Lower lobe of right lung (tissue), 2 donors: ENCODE data around the gene LRFN3. TPM values are rescaled to one million over a fixed set of nuclear protein-coding genes. Genes with fewer than 3 reads are reported as not detected.

Experiments used
- ATAC-seq, 2 donors: fragments of 200-7000 bp; cut with Tn5 transposase; one replicate each; pipeline ENCODE4 v1.9.1; 2020 to 2022; ENCODE audit warnings: mild to moderate bottlenecking in 2 of 2, moderate library complexity in 2 of 2
- DNase-seq: peaks from one replicate; pipeline ENCODE4 v3.0.0-alpha.2; 2020
- H3K27ac ChIP-seq: fragments of 200-600 bp; one replicate; pipeline ENCODE4 v1.8.0; 2022
- H3K27me3 ChIP-seq: fragments of 200-600 bp; one replicate; pipeline ENCODE4 v1.8.0; 2022; ENCODE audit warnings: low read depth
- H3K36me3 ChIP-seq: fragments of 200-600 bp; one replicate; pipeline ENCODE4 v1.8.0; 2022; ENCODE audit warnings: mild to moderate bottlenecking
- H3K4me1 ChIP-seq: fragments of 200-600 bp; one replicate; pipeline ENCODE4 v1.8.0; 2022
- H3K4me3 ChIP-seq: fragments of 200-600 bp; one replicate; pipeline ENCODE4 v1.8.0; 2022; ENCODE audit warnings: mild to moderate bottlenecking
- H3K9me3 ChIP-seq: fragments of 200-600 bp; one replicate; pipeline ENCODE4 v1.8.0; 2022
- intact Hi-C: fragments of 100-400 bp; cut with DNase I; formaldehyde crosslinking; loops from one replicate; pipeline ENCODE4 v1.11.0; 2022
- total RNA-seq: library from RNA; stranded (reverse); fragmentation: NEBNext Ultra II Directional; extraction: Animal tissue kit (Norgen Biotek cat#: 25700); gene quantifications from one replicate; pipeline ENCODE4 v1.2.1, GENCODE V29; 2021
- TF ChIP-seq, protein P1 (sequence below): fragments of 200-600 bp; IDR thresholded peaks from one replicate; pipeline ENCODE4 v1.8.0; 2022; ENCODE audit warnings: antibody characterized with exemption, mild to moderate bottlenecking
- donor health status: DM: no; HTN: yes; CAD: no; lungs with severe emphysema.

The LRFN3 gene
- total RNA-seq, 1 donor from 2014 or later = 14.6 TPM

DNA sequence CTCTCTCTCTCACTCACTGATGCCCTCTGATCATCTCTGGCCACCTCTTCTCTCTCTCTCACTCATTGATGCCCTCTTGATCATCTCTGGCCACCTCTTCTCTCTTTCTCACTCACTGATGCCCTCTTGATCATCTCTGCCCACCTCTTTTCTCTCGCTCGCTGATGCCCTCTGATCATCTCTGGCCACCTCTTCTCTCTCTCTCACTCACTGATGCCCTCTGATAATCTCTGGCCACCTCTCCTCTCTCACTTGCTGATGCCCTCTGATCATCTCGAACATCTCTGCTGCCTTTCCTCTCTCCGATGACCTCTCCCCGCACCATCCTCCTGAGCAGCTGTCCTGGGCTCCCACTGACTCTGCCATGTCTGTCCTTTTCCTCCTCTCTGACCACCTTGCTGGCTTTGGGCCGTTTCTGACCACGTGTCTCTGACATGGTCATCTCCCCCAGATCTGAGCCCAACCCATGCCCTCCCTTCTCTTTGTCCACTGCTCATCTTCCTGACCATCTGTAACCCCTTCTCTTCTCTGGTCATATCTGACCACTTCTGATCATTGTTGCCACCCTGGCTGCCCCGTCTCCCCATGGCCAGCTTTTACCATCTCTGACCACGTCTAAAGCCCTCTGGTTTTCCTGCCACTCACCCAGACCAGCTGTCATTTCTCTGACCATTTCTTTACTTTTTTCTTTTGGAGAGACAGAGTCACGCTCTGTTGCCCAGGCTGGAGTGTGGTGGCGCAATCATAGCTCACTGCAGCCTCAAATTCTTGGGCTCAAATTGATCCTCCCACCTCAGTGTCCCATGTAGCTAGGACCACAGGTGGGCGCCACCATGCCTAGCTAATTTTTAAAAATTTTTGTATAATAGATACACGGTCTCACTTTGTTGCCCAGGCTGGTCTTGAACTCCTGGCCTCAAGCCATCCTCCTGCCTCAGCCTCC is 2.4 kb downstream of the LRFN3 start:
- DNase-seq (no peak), ATAC-seq (no peak)
- no peak overlapping the region for H3K27ac ChIP-seq
- H3K4me1 ChIP-seq = peaks cover 25% of the 10 kb centered on the region
- H3K9me3 ChIP-seq = no peaks in the 10 kb centered on the region
- TF ChIP-seq, protein P1, sequence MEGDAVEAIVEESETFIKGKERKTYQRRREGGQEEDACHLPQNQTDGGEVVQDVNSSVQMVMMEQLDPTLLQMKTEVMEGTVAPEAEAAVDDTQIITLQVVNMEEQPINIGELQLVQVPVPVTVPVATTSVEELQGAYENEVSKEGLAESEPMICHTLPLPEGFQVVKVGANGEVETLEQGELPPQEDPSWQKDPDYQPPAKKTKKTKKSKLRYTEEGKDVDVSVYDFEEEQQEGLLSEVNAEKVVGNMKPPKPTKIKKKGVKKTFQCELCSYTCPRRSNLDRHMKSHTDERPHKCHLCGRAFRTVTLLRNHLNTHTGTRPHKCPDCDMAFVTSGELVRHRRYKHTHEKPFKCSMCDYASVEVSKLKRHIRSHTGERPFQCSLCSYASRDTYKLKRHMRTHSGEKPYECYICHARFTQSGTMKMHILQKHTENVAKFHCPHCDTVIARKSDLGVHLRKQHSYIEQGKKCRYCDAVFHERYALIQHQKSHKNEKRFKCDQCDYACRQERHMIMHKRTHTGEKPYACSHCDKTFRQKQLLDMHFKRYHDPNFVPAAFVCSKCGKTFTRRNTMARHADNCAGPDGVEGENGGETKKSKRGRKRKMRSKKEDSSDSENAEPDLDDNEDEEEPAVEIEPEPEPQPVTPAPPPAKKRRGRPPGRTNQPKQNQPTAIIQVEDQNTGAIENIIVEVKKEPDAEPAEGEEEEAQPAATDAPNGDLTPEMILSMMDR = no peak
- H3K36me3 ChIP-seq = peaks cover 20% of the 10 kb centered on the region
- no peaks in the 10 kb centered on the region for H3K27me3 ChIP-seq
- H3K4me3 ChIP-seq = no peak overlapping the region
- intact Hi-C loops = no loop called here

DNA sequence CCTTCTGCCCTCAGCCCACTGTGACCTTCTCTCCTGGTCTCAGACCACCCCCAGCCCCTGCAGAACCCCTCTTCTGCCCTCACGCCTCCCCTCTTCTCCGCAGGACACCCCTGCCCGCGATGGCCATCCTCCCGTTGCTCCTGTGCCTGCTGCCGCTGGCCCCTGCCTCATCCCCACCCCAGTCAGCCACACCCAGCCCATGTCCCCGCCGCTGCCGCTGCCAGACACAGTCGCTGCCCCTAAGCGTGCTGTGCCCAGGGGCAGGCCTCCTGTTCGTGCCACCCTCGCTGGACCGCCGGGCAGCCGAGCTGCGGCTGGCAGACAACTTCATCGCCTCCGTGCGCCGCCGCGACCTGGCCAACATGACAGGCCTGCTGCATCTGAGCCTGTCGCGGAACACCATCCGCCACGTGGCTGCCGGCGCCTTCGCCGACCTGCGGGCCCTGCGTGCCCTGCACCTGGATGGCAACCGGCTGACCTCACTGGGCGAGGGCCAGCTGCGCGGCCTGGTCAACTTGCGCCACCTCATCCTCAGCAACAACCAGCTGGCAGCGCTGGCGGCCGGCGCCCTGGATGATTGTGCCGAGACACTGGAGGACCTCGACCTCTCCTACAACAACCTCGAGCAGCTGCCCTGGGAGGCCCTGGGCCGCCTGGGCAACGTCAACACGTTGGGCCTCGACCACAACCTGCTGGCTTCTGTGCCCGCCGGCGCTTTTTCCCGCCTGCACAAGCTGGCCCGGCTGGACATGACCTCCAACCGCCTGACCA is 3.3 kb downstream of the LRFN3 start:
- Histone ChIP-seq H3K9me3 (no peaks in the 10 kb centered on the region), H3K27me3 (no peaks in the 10 kb centered on the region), H3K4me3 (no peak overlapping the region), H3K27ac (no peak overlapping the region), H3K36me3 (peaks cover 28% of the 10 kb centered on the region), H3K4me1 (peaks cover 25% of the 10 kb centered on the region)
- DNase-seq (no peak), ATAC-seq (no peak)
- intact Hi-C loops = no loop called here
- TF ChIP-seq, protein P1 = no peak

DNA sequence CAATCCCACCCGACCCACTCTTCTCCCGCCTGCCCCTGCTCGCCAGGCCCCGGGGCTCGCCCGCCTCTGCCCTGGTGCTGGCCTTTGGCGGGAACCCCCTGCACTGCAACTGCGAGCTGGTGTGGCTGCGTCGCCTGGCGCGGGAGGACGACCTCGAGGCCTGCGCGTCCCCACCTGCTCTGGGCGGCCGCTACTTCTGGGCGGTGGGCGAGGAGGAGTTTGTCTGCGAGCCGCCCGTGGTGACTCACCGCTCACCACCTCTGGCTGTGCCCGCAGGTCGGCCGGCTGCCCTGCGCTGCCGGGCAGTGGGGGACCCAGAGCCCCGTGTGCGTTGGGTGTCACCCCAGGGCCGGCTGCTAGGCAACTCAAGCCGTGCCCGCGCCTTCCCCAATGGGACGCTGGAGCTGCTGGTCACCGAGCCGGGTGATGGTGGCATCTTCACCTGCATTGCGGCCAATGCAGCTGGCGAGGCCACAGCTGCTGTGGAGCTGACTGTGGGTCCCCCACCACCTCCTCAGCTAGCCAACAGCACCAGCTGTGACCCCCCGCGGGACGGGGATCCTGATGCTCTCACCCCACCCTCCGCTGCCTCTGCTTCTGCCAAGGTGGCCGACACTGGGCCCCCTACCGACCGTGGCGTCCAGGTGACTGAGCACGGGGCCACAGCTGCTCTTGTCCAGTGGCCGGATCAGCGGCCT is 4.1 kb downstream of the LRFN3 start:
- DNase-seq = no peak
- Histone ChIP-seq H3K9me3 (no peaks in the 10 kb centered on the region), H3K36me3 (peaks cover 34% of the 10 kb centered on the region), H3K4me1 (peaks cover 20% of the 10 kb centered on the region), H3K27ac (no peak overlapping the region), H3K4me3 (no peak overlapping the region), H3K27me3 (no peaks in the 10 kb centered on the region)
- intact Hi-C loops = no loop called here
- ATAC-seq = no peak
- TF ChIP-seq, protein P1 = no peak

DNA sequence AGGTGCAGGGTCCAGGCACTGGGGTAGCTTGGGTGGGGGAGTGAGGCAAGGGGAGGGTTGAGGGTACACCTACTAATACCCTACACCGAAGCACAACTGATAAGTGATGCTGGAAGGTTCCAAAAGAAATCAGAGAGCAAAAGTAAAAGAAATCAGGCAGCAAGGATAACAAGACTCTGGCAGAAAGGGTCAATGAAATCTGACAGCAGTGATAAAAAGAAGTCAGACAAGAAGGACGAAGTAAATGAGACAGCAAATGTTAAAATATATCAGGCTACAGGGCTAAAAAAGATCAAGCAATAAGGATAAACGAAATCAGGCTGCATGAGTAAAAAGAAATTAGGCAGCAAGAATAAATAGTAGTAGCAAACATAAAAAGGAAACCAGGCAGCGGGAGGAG is 4.7 kb downstream of the LRFN3 start:
- Histone ChIP-seq H3K4me1 (peaks cover 14% of the 10 kb centered on the region), H3K27ac (no peak overlapping the region), H3K9me3 (no peaks in the 10 kb centered on the region), H3K4me3 (no peak overlapping the region), H3K27me3 (no peaks in the 10 kb centered on the region), H3K36me3 (peaks cover 34% of the 10 kb centered on the region)
- intact Hi-C loops = no loop called here
- DNase-seq = no peak
- no peak for ATAC-seq
- TF ChIP-seq, protein P1 = no peak

DNA sequence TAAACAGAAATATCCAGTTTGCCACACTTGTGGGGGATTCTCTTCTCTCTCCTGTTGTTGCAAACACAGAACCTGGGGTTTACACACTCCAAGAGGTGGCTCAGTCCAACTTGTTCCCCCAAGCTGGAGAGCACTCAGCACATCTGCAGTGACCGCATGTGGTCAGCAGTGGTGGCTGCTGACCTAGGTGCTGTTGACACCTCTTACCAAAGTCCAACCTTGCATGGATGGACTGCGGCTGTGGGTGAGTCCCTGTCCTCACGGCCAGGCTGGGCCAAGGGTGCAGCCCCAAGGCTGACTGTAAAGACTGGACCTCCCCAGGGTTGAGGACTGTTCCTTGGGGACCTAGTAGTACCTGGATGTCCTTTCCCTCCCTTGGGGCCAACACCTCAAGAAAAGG is 6.1 kb downstream of the LRFN3 start:
- TF ChIP-seq, protein P1 = no peak
- DNase-seq (no peak), ATAC-seq (no peak)
- Histone ChIP-seq H3K27me3 (no peaks in the 10 kb centered on the region), H3K9me3 (no peaks in the 10 kb centered on the region), H3K27ac (no peak overlapping the region), H3K4me3 (no peak overlapping the region), H3K4me1 (peaks cover 6% of the 10 kb centered on the region), H3K36me3 (peaks cover 34% of the 10 kb centered on the region)
- intact Hi-C loops = no loop called here
